Inferior parietal cortex (tissue), 1 donor: ENCODE results near the gene FNDC3B.

Experiments
- DNase-seq: peaks from one replicate; pipeline ENCODE4 v3.0.0-alpha.2; 2016; ENCODE audit errors: extremely low spot score

The FNDC3B gene

DNA sequence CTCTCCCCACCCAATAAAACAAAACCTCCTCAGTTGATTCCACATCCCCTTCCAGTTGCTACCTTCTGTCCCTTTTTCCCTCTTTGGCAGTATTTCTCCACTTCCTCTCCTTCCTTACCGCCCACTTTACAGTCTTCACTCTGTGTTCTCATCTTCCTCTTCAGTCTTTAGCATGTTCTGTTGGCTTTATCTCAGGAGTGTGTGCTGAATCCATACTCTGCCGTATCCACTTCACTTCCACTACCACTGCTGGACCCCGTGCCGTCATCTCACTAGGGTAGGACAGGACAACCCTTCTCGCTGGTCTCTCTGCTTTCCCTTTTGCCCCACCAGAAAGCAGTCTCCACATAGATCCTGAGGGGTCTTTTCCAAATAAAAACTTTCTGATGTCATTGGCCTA, 74.3 kb downstream of the FNDC3B start:
- no peak for DNase-seq

DNA sequence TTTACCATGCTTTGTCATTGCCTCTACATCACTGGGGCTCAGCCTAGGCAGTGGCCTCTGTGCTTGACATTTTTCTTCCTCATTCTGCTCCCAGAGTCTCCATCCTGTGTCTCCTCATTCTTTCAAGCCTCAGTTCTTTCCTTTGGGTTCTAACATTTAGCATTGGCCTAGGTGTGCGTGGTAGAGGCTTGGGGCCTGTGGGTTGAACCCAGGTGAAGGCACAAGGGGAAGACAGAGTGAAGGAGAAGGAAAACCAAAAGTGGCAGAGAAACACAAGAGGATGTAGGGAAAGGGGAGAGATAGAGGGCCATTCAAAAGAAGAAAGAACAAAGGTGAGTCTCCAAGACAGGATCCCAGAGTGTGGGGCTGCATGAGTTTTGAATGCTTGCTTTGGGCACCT, 75.7 kb downstream of the FNDC3B start:
- DNase-seq: no peak

DNA sequence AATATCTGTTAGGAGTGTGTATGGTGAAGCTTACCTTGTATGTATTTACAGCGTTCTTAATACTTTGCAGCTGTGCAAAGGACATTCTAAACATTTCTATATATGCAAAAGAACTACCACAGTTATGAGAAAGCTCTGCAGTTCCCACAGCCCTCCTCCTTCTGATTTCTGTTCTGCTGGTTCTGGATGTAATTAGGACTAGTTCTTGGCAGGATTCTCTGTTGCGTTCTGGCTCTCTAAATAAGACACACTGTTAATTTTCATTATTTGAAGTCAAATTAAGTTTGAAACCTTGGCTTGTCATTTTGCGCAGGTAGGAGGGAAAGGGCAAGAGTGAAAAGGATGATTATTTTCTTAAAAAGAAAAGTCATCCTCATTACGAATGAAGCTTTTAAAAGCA, 76.4 kb downstream of the FNDC3B start:
- DNase-seq: no peak

DNA sequence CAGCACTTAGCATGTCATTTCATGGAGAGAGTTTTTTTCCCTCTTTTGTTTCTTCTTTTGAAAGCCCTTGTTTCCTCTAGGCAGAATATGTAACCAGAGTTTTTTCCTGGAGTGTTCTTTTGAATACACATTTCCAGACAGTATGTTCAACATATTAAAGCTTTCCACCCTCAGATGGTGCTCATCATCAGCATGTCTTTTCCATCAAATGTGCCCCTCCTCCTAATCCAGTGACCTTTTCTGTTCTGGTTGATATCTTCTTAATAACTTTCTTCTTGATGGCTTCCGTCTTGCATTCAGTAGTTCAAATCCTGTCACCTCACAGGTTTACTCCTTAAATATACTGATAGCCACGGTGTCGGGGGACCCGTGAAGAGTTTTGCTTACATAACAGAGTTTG, 78.6 kb downstream of the FNDC3B start:
- no peak for DNase-seq

DNA sequence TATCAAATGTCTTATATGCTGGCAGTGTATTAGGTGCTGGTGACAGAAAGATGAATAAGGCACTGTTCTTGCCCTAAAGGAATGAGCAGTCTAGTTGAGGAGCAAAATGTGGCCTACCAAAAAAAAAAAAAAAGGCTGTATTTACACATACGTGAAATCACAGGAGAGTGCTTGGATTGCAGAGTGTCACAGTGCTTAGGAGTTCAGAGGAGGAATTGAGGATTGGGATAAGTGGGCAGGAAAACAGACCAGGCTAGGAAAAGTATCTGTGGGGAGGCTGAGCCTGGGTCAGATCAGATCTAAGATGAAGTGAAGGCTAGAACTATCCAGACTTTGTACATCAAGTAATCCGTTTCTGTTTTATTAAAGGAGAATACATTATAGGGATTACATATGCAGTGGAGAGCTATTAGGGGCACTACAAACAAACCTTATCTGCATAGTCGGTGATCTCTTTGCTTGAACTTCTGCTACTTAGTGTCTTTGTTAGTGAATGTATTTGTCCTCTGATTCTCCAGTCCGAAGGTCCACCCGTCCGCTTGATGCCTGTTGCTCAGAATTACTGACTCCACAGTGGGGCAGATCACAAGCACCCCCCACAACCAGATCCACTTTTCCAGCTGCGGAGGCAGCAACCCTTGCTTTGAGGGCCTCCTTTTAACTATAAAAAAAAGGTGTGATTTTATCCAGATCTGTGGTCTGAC, 80.0 kb downstream of the FNDC3B start:
- DNase-seq: no peak

DNA sequence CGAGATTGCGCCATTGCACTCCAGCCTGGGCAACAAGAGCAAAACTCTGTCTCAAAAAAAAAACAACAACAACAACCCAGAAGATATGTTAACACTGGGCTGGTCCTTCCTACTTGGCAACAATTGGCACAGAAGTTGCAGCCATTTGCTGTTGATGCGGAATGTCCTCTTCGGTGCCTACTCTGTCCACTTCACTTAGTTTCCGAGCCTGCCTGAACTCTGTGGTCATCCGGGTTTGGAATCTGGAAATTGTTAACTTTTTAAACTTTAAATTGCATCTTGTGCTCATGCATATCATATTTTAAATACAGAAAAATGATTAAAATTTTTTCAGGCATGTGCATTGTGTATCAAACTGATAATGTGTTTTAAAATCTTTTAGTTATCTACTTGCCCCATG, 81.5 kb downstream of the FNDC3B start:
- DNase-seq: no peak

DNA sequence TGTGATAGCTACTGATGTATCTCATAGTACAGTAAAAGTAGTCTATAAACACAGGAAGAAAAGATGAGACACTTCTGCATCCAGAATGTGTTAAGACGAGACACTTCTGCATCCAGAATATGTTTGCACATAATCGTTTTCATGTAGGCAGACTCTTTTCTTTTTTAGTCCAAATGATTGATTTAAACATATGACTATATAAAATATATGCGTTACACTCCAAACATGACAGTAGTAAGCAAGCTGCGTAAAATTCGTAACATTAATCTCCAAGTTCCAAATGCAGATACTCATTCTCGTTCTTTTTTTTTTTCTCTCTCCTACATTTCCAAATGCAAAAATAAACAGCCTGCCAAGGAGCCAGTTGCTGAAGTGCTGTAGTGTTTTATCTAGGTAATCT, 82.6 kb downstream of the FNDC3B start:
- DNase-seq: no peak

DNA sequence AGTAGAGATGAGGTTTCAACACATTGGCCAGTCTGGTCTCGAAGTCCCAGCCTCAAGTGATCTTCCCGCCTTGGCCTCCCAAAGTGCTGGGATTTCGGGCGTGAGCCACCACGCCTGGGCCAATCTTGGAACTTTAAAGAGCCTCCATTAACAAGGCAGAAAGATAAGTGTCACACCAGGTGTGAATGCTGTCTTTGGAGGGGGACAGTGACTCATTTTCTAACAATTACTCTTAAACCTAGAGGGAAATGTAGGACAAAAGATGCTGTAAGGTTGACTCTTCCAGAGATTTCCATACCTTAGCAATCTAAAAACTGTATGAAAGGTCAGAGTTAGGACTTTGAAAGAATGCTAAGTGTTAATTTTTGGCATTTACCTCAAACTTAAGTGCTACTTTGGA, 84.9 kb downstream of the FNDC3B start:
- DNase-seq: no peak

DNA sequence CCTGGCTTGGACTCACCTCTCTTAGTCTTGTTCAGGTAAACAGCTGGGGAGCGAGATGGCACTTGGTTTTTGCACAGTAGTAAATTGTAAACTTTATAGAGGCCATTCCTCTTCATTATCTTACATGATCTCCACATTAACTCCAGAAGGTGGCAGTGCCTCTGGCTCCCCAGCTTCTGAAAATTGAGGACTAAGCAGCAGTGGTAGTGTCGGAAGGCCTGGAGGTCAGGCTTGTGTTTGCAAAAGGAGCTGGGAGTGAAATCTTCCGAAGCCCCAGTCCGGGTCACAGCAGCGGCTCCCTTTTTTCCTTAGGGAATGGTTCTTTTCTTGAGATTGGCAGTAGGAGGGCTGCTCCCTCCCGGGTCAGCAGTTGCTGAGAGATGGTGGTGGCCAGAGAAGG, 85.7 kb downstream of the FNDC3B start:
- DNase-seq: no peak

DNA sequence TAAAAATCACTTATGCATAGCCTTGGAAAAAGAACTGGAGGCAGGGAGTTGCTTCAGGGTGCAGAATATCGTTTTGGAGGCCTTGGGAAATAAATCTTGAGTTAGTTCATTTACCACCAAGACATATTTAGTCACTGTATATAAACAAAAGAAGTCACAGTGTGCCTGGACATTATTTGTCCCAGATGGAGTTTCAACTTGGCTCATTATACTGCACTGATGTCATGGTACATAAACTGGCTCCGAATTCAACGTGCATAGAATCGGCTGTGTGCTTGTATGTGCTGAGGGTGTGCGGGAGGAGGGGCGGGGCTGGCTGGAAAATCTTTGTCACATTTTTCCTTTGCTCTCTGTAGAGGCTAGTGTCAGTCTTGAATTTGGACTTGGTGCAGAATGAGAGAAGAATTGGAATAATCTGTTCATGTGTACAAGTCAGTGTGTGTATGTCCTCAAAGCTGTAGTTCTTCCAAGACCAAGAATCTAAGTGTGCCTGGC, 86.6 kb downstream of the FNDC3B start:
- DNase-seq: no peak

DNA sequence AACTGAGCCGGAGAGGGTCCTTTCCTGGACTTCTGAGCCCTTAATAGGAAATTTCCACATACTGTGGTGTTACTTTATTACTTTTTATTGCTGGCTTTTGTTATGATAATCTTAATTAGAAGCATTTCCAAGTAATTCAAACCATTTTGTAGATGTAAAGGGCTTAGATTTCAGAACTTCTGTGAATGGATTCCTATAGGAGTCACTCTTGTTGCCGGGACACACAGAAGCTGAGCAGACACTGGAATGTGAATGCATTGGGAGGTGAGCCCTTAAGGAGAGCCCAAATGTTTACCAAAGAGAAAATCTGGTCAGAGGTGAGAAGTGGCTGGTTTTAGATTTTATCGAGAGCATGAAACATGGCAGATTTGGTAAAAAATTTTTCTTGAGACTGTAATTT, 87.4 kb downstream of the FNDC3B start:
- DNase-seq: no peak

DNA sequence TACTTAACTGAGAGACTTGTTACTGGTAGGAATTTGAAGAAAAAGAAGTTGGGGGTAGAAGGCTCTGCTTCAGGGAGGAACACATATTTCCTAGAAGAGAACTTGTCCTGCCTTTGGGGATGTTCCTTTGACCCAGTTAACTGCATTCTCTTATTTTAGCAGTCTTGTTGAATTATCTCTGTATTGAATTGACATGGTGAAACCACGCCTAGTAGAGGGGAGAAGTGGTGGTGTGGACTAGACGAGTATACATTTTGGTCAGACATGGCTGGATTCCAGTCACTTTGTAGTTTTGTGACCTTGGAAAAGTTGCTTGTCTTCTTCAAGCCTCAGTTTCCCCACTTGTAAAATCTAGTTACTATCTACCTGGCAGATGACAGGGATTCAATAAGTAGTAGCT, 87.8 kb downstream of the FNDC3B start:
- DNase-seq: no peak

DNA sequence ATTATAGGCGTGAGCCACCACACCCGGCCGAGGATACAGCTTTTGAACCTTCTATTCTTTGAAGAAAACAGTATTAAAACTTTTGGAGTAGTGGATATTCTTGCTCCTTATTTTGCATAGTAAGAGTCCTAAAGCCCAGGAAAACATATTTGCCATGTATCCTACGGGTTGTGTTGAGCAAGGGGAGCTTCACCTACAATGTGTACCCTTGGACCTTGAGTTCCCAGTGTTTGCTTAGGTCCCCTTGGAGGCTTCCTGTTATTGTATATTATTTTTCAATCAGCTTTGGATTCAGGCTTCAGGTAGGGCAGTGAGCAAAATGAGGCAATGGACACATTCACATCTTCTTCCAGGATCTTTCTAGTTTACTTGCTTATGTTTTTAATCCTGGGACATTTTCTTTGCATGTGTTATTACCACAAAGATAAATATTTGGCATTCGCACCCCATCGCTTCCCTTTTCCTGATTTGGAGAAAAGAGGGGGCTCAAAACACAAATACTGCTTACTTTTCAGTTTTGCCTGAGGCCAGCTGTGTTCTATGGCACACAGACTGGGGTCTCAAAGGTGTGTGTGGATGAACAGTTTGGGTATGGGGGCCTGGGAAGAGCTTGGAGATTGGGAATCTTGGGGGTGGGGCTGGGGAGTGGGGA, 88.7 kb downstream of the FNDC3B start:
- no peak for DNase-seq

DNA sequence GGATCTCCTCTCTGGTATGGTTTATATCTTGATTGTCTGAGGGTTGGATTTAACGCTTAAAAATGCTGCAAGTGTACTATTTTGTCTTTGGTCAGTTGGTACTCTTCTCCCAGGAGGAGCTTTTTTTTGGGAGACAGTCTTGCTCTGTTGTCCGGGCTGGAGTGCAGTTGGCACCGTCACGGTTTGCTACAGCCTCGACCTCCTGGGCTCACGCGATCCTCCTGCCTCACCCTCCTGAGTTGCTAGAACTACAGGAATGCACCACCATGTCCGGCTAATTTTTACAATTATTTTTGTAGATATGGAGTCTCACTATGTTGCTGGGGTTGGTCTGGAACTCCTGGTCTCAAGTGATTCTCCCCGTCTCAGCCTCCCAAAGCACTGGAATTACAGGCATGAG, 89.5 kb downstream of the FNDC3B start:
- DNase-seq: no peak

DNA sequence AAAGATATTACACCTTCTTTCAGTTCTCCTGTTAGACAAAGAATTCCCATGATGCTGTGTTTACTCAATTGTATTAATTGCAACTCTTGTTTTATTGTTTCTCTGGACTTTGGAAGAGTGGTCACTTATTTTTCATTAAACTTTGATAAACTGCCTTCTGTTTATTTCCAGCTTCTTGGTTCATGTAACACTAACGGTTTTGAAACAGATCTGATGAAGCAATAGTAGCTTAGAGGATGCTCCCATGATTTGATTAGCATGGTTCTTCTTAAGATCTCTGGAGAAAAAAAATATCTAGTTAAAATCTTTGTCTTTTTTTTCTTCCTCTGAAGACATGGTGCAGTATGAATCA, 90.1 kb downstream of the FNDC3B start:
- DNase-seq: no peak

DNA sequence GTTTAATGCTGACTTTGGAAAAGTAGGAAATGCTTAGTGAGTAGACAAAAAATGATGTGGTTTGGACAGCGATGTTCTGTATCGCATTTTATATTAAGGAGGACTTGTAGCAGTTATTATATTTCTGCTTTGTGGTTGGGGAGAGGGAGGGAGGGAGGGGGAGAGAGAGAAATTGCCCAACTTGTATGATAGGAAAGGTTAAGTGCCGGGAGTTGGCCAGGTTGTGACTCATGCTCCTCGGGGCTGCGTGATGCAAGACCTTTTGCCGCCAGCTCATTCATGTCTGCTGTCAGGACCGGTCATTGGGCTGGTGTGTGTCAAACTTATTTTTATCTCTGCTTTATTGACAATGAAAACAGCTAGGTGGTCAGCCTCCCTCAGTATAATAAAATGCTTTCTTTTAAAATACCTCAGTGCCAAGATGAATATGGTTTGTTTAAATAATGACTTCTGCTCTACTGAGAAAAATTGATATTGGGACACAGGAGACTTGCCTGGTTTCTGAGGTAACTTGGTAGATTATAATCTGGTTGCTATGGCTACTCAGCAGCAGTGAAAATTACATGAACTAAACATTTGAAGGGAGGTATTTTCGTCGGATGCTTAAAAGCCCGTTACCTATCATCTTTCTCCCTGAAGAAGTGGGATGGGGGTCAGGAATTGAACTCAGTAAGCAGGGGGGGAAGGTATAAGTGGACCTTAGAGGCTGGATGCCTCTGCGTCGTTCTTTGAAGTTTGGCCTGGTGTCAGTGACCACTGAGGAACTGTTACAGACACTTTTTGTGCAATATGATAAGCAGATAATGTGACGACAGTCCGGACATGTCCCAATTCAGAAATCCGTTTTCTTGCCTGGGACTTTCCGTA, 90.7 kb downstream of the FNDC3B start:
- no peak for DNase-seq

DNA sequence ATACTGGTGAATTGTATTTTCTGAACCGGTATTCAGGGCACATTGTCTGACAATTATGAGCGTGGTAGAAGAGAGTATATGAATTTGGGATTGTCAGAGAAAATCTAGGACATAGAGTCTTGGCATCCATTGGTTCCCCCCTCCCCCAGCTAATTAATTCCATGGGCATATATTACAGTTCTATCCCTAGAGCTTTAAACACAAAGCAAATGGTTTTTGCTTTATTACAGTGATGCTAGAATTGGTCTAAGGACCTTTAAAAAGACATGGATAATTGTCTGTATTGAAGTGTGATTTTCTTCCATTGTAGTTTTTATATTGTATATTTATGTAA, 91.3 kb downstream of the FNDC3B start:
- no peak for DNase-seq

DNA sequence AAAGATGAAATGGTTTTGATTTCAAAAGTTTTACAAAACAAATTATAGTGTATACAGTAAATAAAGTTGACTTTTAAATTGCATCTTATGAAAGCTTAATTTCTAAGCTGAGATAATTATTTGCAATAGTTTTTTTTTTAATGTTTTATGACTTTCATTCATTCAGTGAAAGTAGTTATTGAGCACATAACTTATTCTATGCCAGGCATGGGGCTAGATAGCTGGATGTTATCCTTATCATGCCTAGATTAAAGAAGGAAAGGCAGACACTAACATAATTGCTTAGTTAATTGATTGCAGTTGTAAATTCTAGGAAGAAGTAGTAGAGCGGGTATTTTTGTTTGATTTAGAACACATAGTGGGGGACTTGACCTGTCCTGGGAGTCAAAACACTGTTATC, 92.4 kb downstream of the FNDC3B start:
- DNase-seq: no peak

DNA sequence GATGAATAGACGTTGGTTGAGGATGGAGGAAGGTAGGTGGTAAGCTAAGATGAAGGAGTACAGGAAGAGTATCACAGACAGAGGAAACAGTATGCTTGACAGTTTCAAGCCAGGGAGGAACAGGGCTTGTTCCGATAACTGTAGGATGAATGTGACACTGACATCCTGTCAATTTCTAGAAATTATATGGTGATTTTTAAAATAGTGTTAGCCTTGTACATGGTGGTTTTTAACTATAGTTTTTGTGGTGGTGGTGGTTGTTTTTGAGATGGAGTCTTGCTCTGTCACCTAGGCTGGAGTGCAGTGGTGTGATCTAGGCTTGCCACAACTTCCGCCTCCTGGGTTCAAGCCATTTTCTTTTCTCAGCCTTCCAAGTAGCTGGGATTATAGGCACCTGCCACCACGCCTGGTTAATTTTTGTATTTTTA, 92.8 kb downstream of the FNDC3B start:
- no peak for DNase-seq

DNA sequence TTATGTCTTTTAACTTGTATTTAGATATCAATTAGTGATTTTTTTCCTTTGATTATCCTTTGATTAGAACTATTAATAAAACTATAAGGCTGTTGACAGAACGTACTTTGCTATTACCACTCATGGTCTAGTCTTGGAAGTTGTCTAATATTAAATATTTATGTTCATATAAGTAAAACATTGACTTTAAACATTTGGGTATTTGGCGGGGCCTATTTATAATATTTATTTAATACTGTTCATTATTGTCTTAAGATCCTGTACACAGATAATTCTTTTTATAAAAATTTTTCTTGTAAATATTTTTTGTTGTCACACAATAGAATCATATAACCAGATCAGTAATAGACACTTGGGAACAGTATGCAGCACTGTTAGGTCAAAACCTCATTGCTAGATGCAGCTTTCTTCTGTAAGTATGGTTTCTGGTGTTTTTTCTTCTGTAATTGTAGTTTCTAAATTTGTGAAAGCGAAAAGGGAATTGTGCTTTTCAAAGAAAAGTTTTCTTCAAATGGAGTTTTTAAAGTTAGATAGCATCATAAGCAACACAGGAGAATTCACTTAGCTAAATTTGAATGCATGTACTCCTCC, 93.4 kb downstream of the FNDC3B start:
- DNase-seq: no peak

DNA sequence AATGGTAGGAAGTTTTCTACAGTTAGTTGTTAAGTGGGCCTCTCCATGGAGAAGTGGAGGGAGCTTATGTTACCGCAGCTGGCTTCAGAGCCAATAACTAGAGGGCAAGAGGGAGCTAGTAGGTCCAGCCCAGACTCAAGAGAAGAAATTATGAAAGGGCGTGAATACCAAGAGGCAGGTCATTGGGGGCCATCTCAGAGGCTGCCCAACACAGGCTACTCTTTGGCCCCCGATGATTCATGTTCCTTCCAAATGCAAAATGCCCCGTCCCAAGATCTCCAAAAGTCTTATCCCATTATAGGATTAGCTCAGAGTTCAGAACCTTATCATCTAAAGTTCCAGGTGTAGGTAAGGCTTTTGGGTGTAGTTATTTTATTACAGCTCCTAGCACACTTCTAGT, 94.5 kb downstream of the FNDC3B start:
- DNase-seq: no peak

DNA sequence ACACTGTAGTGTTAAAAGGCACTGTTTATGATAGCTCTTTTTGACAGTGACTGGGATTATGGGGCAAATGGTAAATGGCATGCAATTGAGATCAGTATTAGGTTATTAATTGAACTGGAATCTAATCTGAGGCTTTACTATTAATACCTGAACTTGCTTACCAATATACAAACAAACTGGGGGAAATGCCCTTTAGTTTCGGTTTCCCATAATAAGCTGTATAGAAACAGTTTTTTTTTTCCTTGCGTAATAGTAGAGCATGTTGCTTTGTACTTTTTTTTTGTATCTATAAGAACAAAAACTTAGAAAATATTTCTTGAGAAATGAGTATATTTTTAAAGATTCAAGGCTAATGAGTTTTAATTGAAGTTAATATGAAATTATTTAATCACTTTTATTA, 95.0 kb downstream of the FNDC3B start:
- no peak for DNase-seq

DNA sequence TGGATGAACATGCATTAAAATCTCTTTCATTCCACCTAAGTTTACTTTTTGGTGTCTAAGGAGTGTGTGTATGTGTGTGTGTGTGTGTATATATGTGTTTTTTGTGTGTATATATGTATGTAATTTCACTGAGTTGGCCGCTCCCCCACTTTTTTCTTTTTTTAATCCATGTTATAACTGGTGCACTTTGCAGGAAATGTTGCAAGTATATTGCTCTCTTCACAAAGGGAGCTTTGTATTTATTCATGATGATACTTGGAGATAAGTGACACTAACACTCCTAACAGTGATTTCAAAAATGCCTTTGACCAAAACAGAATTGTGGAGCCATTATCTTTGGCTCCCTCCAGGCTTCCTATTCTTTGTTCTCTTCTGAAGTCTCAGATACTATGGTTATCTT, 95.8 kb downstream of the FNDC3B start:
- DNase-seq: no peak
